Measurements from ENCODE around the gene HIP1R.

- TF ChIP-seq, protein P1, sequence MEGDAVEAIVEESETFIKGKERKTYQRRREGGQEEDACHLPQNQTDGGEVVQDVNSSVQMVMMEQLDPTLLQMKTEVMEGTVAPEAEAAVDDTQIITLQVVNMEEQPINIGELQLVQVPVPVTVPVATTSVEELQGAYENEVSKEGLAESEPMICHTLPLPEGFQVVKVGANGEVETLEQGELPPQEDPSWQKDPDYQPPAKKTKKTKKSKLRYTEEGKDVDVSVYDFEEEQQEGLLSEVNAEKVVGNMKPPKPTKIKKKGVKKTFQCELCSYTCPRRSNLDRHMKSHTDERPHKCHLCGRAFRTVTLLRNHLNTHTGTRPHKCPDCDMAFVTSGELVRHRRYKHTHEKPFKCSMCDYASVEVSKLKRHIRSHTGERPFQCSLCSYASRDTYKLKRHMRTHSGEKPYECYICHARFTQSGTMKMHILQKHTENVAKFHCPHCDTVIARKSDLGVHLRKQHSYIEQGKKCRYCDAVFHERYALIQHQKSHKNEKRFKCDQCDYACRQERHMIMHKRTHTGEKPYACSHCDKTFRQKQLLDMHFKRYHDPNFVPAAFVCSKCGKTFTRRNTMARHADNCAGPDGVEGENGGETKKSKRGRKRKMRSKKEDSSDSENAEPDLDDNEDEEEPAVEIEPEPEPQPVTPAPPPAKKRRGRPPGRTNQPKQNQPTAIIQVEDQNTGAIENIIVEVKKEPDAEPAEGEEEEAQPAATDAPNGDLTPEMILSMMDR (IDR thresholded peaks at IDR 0.05): no peak
- TF ChIP-seq ZFX (IDR thresholded peaks at IDR 0.05; ENCODE audit: borderline replicate concordance): no peak
Observed at GRCh38 chr12:122876731-122877130, 41.5 kb downstream of the HIP1R start.
